HEK293 (cell line): ENCODE results near the gene SMIM13.

ENCODE experiments used
- YY1 ChIP-seq: fragments of 450-650 bp; formaldehyde crosslinking; IDR thresholded peaks from 2 replicates; pipeline ENCODE4 v1.5.1; 2018; ENCODE audit warnings: missing biosample characterization, missing genetic modification characterization
- ZNF155 ChIP-seq: fragments of 450-650 bp; formaldehyde crosslinking; IDR thresholded peaks from 2 replicates; pipeline ENCODE4 v1.5.1; 2016; ENCODE audit warnings: missing biosample characterization, missing genetic modification characterization
- ZNF184 ChIP-seq: fragments of 450-650 bp; IDR thresholded peaks from 2 replicates; pipeline ENCODE4 v1.5.1; 2018; ENCODE audit warnings: missing biosample characterization, mild to moderate bottlenecking, missing genetic modification characterization
- ZNF274 ChIP-seq, 2 experiments: fragments of 200-500 bp in 1 of 2; fragments of 450-650 bp in 1 of 2; sonication (Bioruptor generic) in 1 of 2; formaldehyde crosslinking in 1 of 2; IDR thresholded peaks; 2 replicates each; pipeline versions ENCODE4 v1.5.1 to v1.6.1; 2014 to 2016; ENCODE audit warnings: borderline replicate concordance in 1 of 2, inconsistent platforms in 1 of 2, low read length in 1 of 2, missing biosample characterization in 1 of 2, missing genetic modification characterization in 1 of 2
- ZNF530 ChIP-seq: fragments of 450-650 bp; formaldehyde crosslinking; IDR thresholded peaks from 2 replicates; pipeline ENCODE4 v1.5.1; 2016; ENCODE audit warnings: low read depth, missing biosample characterization, missing genetic modification characterization
- ZNF558 ChIP-seq: fragments of 450-650 bp; formaldehyde crosslinking; IDR thresholded peaks from 2 replicates; pipeline ENCODE4 v1.5.1; 2016; ENCODE audit warnings: missing biosample characterization, missing genetic modification characterization
- TF ChIP-seq, protein P1 (sequence below): fragments of 450-650 bp; formaldehyde crosslinking; IDR thresholded peaks from 2 replicates; pipeline ENCODE4 v1.5.1; 2016; ENCODE audit warnings: missing biosample characterization, missing genetic modification characterization

DNA sequence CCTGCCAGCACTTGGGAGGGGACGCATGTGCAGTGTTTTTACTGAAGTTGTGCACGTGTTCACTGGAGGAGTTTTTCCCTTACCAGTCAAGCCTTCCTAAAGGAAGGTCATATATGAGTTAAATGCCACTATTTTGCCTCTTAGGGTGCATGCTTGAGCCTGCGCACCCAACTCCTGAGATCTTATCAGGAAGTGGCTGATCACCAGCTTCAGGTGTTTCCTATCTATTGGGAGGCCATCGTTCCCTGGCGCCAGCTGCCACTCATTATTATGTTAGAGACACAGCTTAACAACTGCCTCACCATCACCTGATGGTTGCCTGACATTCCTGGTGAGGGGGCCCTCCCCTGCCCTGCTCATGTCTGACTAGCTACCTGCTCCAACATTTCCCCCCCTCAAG, 9.4 kb downstream of the SMIM13 start:
- TF ChIP-seq, protein P1, sequence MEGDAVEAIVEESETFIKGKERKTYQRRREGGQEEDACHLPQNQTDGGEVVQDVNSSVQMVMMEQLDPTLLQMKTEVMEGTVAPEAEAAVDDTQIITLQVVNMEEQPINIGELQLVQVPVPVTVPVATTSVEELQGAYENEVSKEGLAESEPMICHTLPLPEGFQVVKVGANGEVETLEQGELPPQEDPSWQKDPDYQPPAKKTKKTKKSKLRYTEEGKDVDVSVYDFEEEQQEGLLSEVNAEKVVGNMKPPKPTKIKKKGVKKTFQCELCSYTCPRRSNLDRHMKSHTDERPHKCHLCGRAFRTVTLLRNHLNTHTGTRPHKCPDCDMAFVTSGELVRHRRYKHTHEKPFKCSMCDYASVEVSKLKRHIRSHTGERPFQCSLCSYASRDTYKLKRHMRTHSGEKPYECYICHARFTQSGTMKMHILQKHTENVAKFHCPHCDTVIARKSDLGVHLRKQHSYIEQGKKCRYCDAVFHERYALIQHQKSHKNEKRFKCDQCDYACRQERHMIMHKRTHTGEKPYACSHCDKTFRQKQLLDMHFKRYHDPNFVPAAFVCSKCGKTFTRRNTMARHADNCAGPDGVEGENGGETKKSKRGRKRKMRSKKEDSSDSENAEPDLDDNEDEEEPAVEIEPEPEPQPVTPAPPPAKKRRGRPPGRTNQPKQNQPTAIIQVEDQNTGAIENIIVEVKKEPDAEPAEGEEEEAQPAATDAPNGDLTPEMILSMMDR (tag by site-specific recombination), result no peak
- no peak for TF ChIP-seq ZNF155
- TF ChIP-seq ZNF558 (tag by site-specific recombination), result no peak
- no peak for TF ChIP-seq ZNF530 (tag by site-specific recombination)
- no peak for TF ChIP-seq ZNF274 (IDR thresholded peaks at IDR 0.05; ENCODE audit: low read length)
- TF ChIP-seq ZNF274 (tag by site-specific recombination; IDR thresholded peaks at IDR 0.05; ENCODE audit: borderline replicate concordance), result no peak
- no peak for TF ChIP-seq ZNF184 (tag by site-specific recombination)
- TF ChIP-seq YY1 (tag by site-specific recombination), result no peak
